GM18505 (cell line): ENCODE results near the gene STXBP6.
"Not testable (repeated sequence)": the region's sequence is repeated elsewhere in the genome, so short reads cannot be mapped to it uniquely, and the experiment has no call there.

ENCODE experiments used
- ATAC-seq: cut with Tn5 transposase; IDR thresholded peaks from one replicate; pipeline ENCODE4 v1.9.1; 2021; ENCODE audit not compliant: unreplicated experiment
- POLR2A ChIP-seq: IDR thresholded peaks from 4 replicates; pipeline ENCODE4 v1.6.1; 2011; ENCODE audit warnings: borderline replicate concordance; ENCODE audit not compliant: insufficient read depth, insufficient read length; ENCODE audit errors: extremely low read depth

STXBP6 gene

GRCh38 chr14:24938593-24938992 lies 111.4 kb downstream of the STXBP6 start:
- TF ChIP-seq POLR2A = no peak
- no peak for ATAC-seq

- TF ChIP-seq POLR2A = no peak
- no peak for ATAC-seq
Measured at GRCh38 chr14:24937300-24937699, 112.6 kb downstream of the STXBP6 start.

GRCh38 chr14:24936773-24937172 lies 113.2 kb downstream of the STXBP6 start:
- ATAC-seq = not testable (repeated sequence)

- no peak for ATAC-seq
- no peak for TF ChIP-seq POLR2A
Measured at GRCh38 chr14:24935796-24936195, 114.2 kb downstream of the STXBP6 start.

GRCh38 chr14:24928386-24928900 lies 121.5 kb downstream of the STXBP6 start:
- no peak for ATAC-seq
- TF ChIP-seq POLR2A = no peak

- no peak for ATAC-seq
- TF ChIP-seq POLR2A = no peak
Measured at GRCh38 chr14:24927809-24928208, 122.1 kb downstream of the STXBP6 start.

- no peak for TF ChIP-seq POLR2A
- ATAC-seq = no peak
Measured at GRCh38 chr14:24925771-24926374, 124.1 kb downstream of the STXBP6 start.

- no peak for ATAC-seq
- no peak for TF ChIP-seq POLR2A
Measured at GRCh38 chr14:24924544-24924943, 125.4 kb downstream of the STXBP6 start.

- no peak for ATAC-seq
- TF ChIP-seq POLR2A = no peak
Measured at GRCh38 chr14:24921903-24922302, 128.0 kb downstream of the STXBP6 start.

GRCh38 chr14:24920265-24921075 lies 129.5 kb downstream of the STXBP6 start:
- TF ChIP-seq POLR2A = no peak
- no peak for ATAC-seq

GRCh38 chr14:24918822-24919221 lies 131.1 kb downstream of the STXBP6 start:
- ATAC-seq = no peak
- TF ChIP-seq POLR2A = no peak

- no peak for ATAC-seq
- no peak for TF ChIP-seq POLR2A
Measured at GRCh38 chr14:24915958-24916595, 133.9 kb downstream of the STXBP6 start.

- ATAC-seq = no peak
- no peak for TF ChIP-seq POLR2A
Measured at GRCh38 chr14:24915403-24915921, 134.5 kb downstream of the STXBP6 start.
